D721Med (cell line): Measurements from ENCODE around the gene PIGM.

Source experiments
- DNase-seq: peaks from one replicate; pipeline ENCODE4 v3.0.0; 2011; ENCODE audit warnings: low spot score; ENCODE audit not compliant: insufficient read length
- FAIRE-seq: peaks from 2 replicates; lab custom pipeline; 2011; peaks lifted over from hg19 to GRCh38; lab: Jason Lieb, UNC
- TF ChIP-seq, protein P1 (sequence below): IDR thresholded peaks from 2 replicates; pipeline ENCODE4 v1.5.1; 2012; ENCODE audit warnings: mild to moderate bottlenecking, control low read depth; ENCODE audit not compliant: insufficient read depth; ENCODE audit errors: missing control alignments

Gene PIGM

DNA sequence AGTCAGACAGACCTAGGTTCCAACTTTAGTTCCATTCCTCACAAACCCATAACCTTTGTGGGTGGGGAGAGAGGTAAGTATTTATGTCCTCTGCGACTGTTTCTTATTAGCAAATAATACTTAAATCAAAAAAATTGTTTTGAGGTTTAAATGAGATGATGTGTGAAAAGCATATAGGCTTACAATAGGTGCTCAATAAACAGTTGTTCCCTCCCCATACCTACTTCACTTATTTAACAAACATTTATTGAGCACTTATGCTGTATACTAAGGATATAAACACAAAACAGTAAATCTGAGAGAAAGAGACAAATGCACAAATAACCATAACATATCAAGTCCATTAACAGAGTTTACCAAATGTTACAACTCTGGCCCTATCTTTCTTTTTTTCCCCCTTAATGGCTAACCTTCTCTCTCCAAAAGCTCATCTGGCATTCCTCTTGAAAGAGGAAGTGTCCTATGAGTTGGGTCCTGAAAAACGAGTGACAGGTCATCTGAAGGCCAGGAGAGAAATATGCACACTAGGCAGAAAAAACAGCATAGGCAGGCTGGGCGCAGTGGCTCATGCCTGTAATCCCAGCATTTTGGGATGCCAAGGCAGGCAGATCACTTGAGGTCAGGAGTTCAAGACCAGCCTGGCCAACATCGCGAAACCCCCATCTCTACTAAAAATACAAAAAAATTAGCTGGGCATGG is 10.3 kb downstream of the PIGM start:
- TF ChIP-seq, protein P1, sequence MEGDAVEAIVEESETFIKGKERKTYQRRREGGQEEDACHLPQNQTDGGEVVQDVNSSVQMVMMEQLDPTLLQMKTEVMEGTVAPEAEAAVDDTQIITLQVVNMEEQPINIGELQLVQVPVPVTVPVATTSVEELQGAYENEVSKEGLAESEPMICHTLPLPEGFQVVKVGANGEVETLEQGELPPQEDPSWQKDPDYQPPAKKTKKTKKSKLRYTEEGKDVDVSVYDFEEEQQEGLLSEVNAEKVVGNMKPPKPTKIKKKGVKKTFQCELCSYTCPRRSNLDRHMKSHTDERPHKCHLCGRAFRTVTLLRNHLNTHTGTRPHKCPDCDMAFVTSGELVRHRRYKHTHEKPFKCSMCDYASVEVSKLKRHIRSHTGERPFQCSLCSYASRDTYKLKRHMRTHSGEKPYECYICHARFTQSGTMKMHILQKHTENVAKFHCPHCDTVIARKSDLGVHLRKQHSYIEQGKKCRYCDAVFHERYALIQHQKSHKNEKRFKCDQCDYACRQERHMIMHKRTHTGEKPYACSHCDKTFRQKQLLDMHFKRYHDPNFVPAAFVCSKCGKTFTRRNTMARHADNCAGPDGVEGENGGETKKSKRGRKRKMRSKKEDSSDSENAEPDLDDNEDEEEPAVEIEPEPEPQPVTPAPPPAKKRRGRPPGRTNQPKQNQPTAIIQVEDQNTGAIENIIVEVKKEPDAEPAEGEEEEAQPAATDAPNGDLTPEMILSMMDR, result no peak
- no peak for FAIRE-seq
- no peak for DNase-seq

DNA sequence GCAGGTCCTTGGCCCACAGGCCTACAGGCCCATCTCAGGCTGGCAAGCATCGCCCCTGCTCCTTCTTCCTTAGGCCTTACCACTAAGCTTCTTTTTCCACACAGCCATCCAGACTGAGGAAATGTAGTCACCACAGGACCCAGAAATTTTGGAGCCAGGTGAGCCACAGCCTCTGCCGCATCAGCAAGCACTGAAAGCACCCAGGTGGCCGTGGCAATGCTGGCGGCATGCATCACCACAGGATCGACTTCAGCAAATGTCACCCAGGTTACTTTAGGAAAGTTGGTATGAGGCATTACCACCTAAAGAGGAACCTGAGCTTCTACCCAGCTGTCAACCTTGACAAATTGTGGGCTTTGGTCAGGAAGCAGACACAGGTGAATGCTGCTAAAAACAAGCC is 11.6 kb downstream of the PIGM start:
- no peak for DNase-seq
- FAIRE-seq, result no peak
- TF ChIP-seq, protein P1, result no peak

DNA sequence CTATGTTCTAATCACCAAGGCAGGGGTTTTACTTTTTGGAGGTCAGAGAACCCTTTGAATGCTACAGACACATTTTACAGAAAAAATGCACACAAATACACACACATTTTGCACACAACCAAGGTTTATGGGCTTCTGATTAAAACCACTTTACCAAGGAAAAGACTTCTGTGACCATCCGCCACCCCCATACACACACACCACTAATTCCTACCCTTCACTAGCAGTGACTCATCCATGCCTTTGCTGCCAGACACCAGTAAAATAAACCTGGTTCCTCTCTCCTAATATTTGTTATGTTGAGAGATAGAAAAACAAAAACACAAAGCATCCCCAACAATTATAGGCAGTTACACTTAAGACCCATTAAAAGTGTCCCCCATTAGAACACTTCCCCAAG is 12.9 kb downstream of the PIGM start:
- DNase-seq, result no peak
- TF ChIP-seq, protein P1, result no peak
- no peak for FAIRE-seq

DNA sequence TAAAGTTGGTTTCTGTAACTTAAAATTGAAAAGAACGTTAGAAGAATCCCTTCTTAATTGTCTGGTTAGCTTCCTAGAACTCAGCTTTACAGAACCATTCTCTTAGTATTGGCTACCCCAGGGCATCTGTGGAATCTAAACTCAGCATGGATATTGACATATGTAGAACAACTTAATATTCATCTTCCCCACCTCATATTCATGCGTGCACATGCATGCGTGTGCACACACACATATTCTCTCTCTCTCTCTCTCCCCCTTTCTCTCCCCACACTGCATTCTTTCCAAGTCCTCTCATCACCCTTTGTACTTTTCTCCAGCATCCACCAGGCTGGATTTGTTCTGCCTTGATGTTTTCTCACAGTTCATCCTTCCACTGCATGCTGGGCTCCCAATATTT is 13.4 kb downstream of the PIGM start:
- TF ChIP-seq, protein P1, result no peak
- DNase-seq (no peak), FAIRE-seq (no peak)

DNA sequence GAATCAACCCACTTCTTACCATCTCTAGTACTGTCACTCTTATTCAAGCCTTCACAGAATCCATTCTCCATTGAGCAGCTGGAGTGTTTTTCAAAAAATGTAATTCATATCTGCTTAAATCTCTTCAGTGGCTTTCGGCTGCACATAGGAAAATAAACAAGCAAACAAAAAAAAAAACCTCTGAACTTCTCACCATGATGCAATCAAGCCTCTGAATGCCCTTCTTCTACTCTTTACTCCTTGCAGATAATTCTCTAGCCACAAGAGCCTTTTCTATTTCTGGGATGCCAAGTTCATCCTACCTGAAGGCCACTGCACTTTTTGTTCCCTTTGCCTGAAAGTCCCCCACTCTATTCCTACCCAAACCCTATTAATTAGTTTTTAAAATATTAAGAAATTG is 14.2 kb downstream of the PIGM start:
- DNase-seq, result no peak
- TF ChIP-seq, protein P1, result no peak
- no peak for FAIRE-seq

DNA sequence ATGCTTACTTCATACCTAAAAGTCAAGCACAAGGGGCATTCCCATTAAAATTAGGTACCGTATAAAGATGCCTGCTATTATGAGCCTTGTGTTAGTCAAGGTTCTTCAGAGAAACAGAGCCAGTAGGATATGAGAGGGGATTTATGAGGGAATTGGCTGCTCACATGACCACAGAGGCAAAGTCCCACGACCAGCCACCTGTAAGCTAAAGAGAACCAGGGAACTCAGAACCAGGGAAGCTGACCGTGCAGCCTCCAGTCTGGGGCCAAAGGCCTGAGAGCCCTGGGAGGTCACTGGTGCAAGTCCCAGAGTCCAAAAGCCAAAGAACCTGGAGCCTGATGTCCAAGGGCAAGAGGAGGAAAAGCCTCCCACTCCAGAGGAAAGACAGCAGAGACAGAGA is 20.0 kb downstream of the PIGM start:
- TF ChIP-seq, protein P1, result no peak
- FAIRE-seq (no peak), DNase-seq (no peak)

DNA sequence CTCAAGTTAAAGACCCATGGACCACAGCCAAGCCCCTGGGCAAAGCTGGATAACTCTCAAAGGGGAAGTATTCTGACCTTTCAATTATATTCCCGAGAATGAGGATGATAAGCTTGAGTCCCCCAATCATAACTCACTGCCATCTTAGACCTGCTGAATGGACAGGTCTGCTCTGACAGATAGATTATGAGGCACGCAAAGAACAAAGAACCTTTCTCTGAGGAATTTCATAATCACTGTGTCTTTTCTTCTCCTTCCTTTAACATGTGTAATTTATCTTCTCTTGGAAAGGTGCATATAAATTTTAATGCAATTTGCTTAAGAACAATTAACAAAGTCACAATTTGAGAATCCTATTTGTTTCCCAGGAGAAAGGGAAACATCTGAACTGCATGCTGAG is 22.0 kb downstream of the PIGM start:
- DNase-seq (no peak), FAIRE-seq (no peak)
- TF ChIP-seq, protein P1, result no peak
